ENCODE data around the gene UNC13A. TPM values are rescaled to one million over a fixed set of nuclear protein-coding genes. Genes with fewer than 3 reads are reported as not detected.

UNC13A gene
- total and polyA plus RNA-seq, 12 donors: 0.57 to 9.7 (median 1.8) TPM

- H3K27me3 ChIP-seq: no peaks in the 10 kb centered on the region
- H3K36me3 ChIP-seq (replicated peaks in 1 of 2): peaks cover 0 to 32% of the 10 kb centered on the region in 2 donors
- H3K9me3 ChIP-seq (replicated peaks in 1 of 3): no peaks in the 10 kb centered on the region
- intact Hi-C loops (cut with DNase I): no loop called here
- peaks cover 13 to 40% of the 10 kb centered on the region in 2 donors for H3K4me1 ChIP-seq (replicated peaks in 1 of 2)
- 70 to 88% (median 86%) methylated on average over 7 of the region's 7 CpGs for WGBS, 4 donors
- TF ChIP-seq POLR2A (IDR thresholded peaks at IDR 0.05) (no peak), CTCF (IDR thresholded peaks at IDR 0.05) (no peak)
- no peak for DNase-seq
- peak overlapping the region in 1 of 4 donors; percentile 99 for H3K4me3 ChIP-seq
- H3K27ac ChIP-seq: peak overlapping the region in 3 of 5 donors; percentile 54 to 93 (median 84)
Observed at GRCh38 chr19:17556995-17557394, 131.2 kb downstream of the UNC13A start.

GRCh38 chr19:17555929-17556813 is 132.0 kb downstream of the UNC13A start:
- Histone ChIP-seq H3K36me3 (replicated peaks in 1 of 2) (peaks cover 0 to 25% of the 10 kb centered on the region in 2 donors), H3K27me3 (no peaks in the 10 kb centered on the region), H3K4me3 (peak overlapping the region; percentile 77 to 99 (median 87)), H3K9me3 (replicated peaks in 1 of 3) (no peaks in the 10 kb centered on the region), H3K4me1 (replicated peaks in 1 of 2) (peaks cover 13 to 40% of the 10 kb centered on the region in 2 donors), H3K27ac (peak overlapping the region; percentile 54 to 93 (median 74))
- WGBS, 4 donors: 8 to 58% (median 21%) methylated on average over 6 to 46 of the region's 46 CpGs
- TF ChIP-seq POLR2A (IDR thresholded peaks at IDR 0.05): peak in 1 of 2 donors; percentile 38
- TF ChIP-seq CTCF (IDR thresholded peaks at IDR 0.05): no peak
- DNase-seq: peak; percentile 53 to 82 (median 69)
- intact Hi-C loops (cut with DNase I): no loop called here

- peaks cover 13 to 40% of the 10 kb centered on the region in 2 donors for H3K4me1 ChIP-seq (replicated peaks in 1 of 2)
- intact Hi-C loops (cut with DNase I): no loop called here
- H3K27ac ChIP-seq: peak within 1 kb of the TSS; percentile 54 to 93 (median 74)
Observed at GRCh38 chr19:17555480-17555928, 132.7 kb downstream of the UNC13A start, which contains the start of gene COLGALT1. Gene COLGALT1, plus strand, starts transcription at chr19:17555649. Its CDS starts 65 bp downstream, at chr19:17555714.

More at GRCh38 chr19:17555480-17555928, 132.7 kb downstream of the UNC13A start, which contains the start of gene COLGALT1:
- no peaks in the 10 kb centered on the region for H3K27me3 ChIP-seq
- DNase-seq: peak; percentile 97 to 100 (median 99)
- TF ChIP-seq POLR2A (IDR thresholded peaks at IDR 0.05) (peak; percentile 10 to 36), CTCF (IDR thresholded peaks at IDR 0.05) (no peak)
- peaks cover 0 to 21% of the 10 kb centered on the region in 2 donors for H3K36me3 ChIP-seq (replicated peaks in 1 of 2)
- WGBS, 4 donors: 0 to 1% (median 0%) methylated on average over 22 to 64 of the region's 64 CpGs; no CpG with 5 or more reads in 1 of the 4 donors
- no peaks in the 10 kb centered on the region for H3K9me3 ChIP-seq (replicated peaks in 1 of 3)
- H3K4me3 ChIP-seq: peak within 1 kb of the TSS; percentile 77 to 99 (median 87)

All from adrenal gland (tissue), 12 donors.